Measurements from ENCODE around the gene GIMAP8.
A peak's percentile ranks its signal among the peaks of the same experiment; 100 is the strongest.

Gene GIMAP8

GRCh38 chr7:150429699-150430098 lies 20.7 kb upstream of the GIMAP8 start:
- TF ChIP-seq POLR2AphosphoS5 (IDR thresholded peaks at IDR 0.05; ENCODE audit: low read depth, low read length) (no peak), TAF1 (IDR thresholded peaks at IDR 0.05; ENCODE audit: borderline replicate concordance, low read depth, low read length) (no peak), POLR2A (IDR thresholded peaks at IDR 0.05; ENCODE audit: low read depth, low read length) (no peak)
- DNase-seq (ENCODE audit: insufficient read length), result no peak
- FAIRE-seq, result no peak

DNA sequence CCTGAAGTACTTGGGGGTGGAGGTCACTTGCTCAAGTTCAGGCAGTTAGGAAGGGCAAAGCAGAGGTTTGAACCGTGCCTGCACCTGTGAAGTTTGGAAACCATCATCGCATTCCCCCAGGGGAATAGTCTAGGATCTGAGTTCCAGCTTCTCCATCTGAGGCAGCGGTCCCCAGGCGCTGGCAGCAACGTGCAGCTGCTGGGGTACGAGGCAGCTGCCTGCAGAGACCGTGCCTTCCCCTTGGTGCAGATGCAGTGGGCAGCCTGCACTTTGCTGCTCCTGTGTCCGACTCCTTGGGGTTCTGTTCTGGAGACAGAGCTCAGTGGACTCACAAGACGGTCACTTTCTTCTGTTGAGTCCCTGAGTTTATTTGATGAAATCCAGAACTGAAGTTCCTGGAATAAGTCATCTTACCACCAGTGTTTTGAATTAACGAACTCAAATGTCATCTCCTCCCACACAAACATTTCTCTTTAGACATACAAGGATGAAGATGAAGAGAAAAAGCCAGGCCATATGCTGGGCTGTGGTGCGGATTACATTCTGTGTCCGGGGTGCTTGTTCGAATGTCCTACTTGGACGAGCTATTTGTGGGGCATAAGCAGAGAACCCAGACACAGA lies 19.9 kb upstream of the GIMAP8 start:
- FAIRE-seq, result no peak
- TF ChIP-seq TAF1 (IDR thresholded peaks at IDR 0.05; ENCODE audit: borderline replicate concordance, low read depth, low read length) (no peak), POLR2AphosphoS5 (IDR thresholded peaks at IDR 0.05; ENCODE audit: low read depth, low read length) (no peak), POLR2A (IDR thresholded peaks at IDR 0.05; ENCODE audit: low read depth, low read length) (no peak)
- DNase-seq (ENCODE audit: insufficient read length), result no peak

GRCh38 chr7:150431839-150432658 lies 18.4 kb upstream of the GIMAP8 start:
- FAIRE-seq, result no peak

GRCh38 chr7:150432915-150433892 lies 17.2 kb upstream of the GIMAP8 start:
- TF ChIP-seq POLR2AphosphoS5 (IDR thresholded peaks at IDR 0.05; ENCODE audit: low read depth, low read length) (peak; percentile 83), POLR2A (IDR thresholded peaks at IDR 0.05; ENCODE audit: low read depth, low read length) (peak; percentile 77), TAF1 (IDR thresholded peaks at IDR 0.05; ENCODE audit: borderline replicate concordance, low read depth, low read length) (peak; percentile 81; the same call in 1 of the 2 replicates)
- DNase-seq (ENCODE audit: insufficient read length) (no peak), FAIRE-seq (peak; percentile 80)

More at GRCh38 chr7:150431839-150432658, 18.4 kb upstream of the GIMAP8 start:
- TF ChIP-seq POLR2A (IDR thresholded peaks at IDR 0.05; ENCODE audit: low read depth, low read length) (no peak), TAF1 (IDR thresholded peaks at IDR 0.05; ENCODE audit: borderline replicate concordance, low read depth, low read length) (no peak), POLR2AphosphoS5 (IDR thresholded peaks at IDR 0.05; ENCODE audit: low read depth, low read length) (no peak)
- no peak for DNase-seq (ENCODE audit: insufficient read length)

DNA sequence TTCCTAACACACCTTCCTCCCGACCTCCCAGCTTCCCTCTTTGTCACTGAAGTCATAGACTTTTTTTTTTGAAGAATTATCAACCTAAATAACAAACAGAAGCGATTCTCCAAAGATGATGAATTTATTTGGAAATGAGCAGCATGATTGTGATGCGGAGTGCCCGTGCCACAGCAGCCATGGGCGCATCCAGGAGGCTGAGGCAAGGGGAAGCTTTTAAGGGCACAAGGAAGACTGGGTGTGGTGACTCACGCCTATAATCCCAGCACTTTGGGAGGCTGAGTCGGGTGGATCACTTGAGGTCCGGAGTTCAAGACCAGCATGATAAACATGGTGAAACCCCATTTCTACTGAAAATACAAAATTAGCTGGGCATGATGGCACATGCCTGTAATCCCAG lies 16.2 kb upstream of the GIMAP8 start:
- FAIRE-seq, result no peak
- TF ChIP-seq TAF1 (IDR thresholded peaks at IDR 0.05; ENCODE audit: borderline replicate concordance, low read depth, low read length) (no peak), POLR2A (IDR thresholded peaks at IDR 0.05; ENCODE audit: low read depth, low read length) (no peak), POLR2AphosphoS5 (IDR thresholded peaks at IDR 0.05; ENCODE audit: low read depth, low read length) (no peak)
- DNase-seq (ENCODE audit: insufficient read length), result no peak

- no peak for DNase-seq (ENCODE audit: insufficient read length)
- FAIRE-seq, result no peak
- no peak for TF ChIP-seq POLR2AphosphoS5 (IDR thresholded peaks at IDR 0.05; ENCODE audit: low read depth, low read length)
- TF ChIP-seq TAF1 (IDR thresholded peaks at IDR 0.05; ENCODE audit: borderline replicate concordance, low read depth, low read length), result no peak
- no peak for TF ChIP-seq POLR2A (IDR thresholded peaks at IDR 0.05; ENCODE audit: low read depth, low read length)
Measured at GRCh38 chr7:150435047-150435389, 15.4 kb upstream of the GIMAP8 start.

DNA sequence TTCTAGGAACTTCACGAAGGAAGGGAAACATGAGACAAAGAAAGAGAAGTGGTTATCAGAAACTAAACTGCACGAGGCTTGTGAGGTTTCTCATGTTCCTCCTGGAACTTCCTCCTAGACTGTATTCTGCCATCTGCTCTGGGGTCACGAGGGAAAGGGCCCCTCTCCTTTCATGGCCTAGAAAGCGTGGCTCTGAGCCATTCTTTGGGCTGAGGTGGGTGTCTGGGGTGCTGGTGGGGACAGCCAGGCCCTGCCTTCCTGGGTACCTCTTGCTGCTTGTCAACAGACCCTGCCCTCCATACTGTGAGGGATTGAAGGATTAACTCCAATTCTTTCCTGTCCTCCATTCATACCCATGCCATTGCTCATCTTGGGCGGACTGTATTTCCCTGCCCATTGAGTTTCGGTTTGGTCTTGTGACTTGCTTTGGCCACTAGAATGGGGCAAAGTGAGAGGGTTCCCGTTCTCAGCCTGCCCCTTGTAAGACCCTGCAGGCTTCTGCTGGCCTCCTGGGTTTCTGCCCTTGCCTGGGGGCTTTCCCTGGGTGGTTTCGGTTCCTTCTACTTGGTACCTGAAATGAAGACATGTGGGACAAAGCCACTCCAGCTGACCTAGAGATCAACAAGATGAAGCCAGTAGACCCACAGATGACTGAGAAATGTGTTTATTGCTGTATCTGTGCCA lies 14.9 kb upstream of the GIMAP8 start:
- DNase-seq (ENCODE audit: insufficient read length), result peak; percentile 63
- peak; percentile 97 for FAIRE-seq

GRCh38 chr7:150439967-150440366 lies 10.5 kb upstream of the GIMAP8 start:
- TF ChIP-seq POLR2A (IDR thresholded peaks at IDR 0.05; ENCODE audit: low read depth, low read length) (no peak), POLR2AphosphoS5 (IDR thresholded peaks at IDR 0.05; ENCODE audit: low read depth, low read length) (no peak), TAF1 (IDR thresholded peaks at IDR 0.05; ENCODE audit: borderline replicate concordance, low read depth, low read length) (no peak)
- peak; percentile 77 for FAIRE-seq
- no peak for DNase-seq (ENCODE audit: insufficient read length)

More for the DNA sequence above, 14.9 kb upstream of the GIMAP8 start:
- TF ChIP-seq POLR2AphosphoS5 (IDR thresholded peaks at IDR 0.05; ENCODE audit: low read depth, low read length) (peak; percentile 80), POLR2A (IDR thresholded peaks at IDR 0.05; ENCODE audit: low read depth, low read length) (peak; percentile 62), TAF1 (IDR thresholded peaks at IDR 0.05; ENCODE audit: borderline replicate concordance, low read depth, low read length) (no peak)

DNA sequence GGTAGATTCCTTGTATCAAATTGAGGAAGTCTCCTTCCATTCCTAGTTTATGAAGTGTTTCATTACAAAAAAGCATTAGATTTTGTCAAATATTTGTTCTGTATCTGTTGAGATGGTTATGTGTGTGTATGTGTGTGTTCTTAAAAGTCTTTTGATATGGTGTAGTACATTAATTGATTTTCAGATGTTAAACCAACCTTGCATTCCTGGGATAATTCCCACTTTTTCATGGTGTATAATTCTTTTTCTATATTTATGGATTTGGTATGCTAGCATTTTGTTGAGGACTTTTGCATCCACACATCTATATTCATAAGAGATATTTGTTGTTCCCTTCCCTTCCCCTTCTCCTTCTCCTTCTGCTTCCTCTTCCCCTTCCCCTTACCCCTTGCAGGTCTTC lies 8.9 kb upstream of the GIMAP8 start:
- DNase-seq (ENCODE audit: insufficient read length), result no peak
- no peak for FAIRE-seq
- no peak for TF ChIP-seq TAF1 (IDR thresholded peaks at IDR 0.05; ENCODE audit: borderline replicate concordance, low read depth, low read length)
- no peak for TF ChIP-seq POLR2AphosphoS5 (IDR thresholded peaks at IDR 0.05; ENCODE audit: low read depth, low read length)
- TF ChIP-seq POLR2A (IDR thresholded peaks at IDR 0.05; ENCODE audit: low read depth, low read length), result no peak

DNA sequence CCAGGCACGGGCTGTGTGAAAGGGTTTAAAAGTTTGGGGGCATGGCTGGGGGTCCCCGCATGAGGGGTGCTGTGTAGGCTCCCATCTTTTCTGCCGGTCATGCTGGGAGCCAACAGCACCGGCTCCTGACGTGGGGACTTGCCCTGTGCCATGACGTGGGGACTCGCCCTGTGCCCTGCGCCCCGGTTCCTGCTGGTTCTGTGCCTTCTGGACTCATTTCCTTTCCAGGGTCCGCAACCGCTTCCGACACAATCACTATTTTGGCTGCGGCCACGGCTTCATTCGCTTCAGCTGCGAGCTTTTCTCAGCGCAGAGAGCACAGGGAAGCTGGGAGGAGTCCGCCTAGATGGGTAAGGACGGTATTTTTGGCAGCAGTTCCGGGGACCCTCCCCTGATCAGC lies 7.6 kb upstream of the GIMAP8 start:
- no peak for FAIRE-seq
- DNase-seq (ENCODE audit: insufficient read length), result no peak
- TF ChIP-seq TAF1 (IDR thresholded peaks at IDR 0.05; ENCODE audit: borderline replicate concordance, low read depth, low read length) (no peak), POLR2A (IDR thresholded peaks at IDR 0.05; ENCODE audit: low read depth, low read length) (no peak), POLR2AphosphoS5 (IDR thresholded peaks at IDR 0.05; ENCODE audit: low read depth, low read length) (no peak)

Data from GM12892 (cell line).